Measurements from ENCODE around the gene FXYD2.

Gene FXYD2

DNA sequence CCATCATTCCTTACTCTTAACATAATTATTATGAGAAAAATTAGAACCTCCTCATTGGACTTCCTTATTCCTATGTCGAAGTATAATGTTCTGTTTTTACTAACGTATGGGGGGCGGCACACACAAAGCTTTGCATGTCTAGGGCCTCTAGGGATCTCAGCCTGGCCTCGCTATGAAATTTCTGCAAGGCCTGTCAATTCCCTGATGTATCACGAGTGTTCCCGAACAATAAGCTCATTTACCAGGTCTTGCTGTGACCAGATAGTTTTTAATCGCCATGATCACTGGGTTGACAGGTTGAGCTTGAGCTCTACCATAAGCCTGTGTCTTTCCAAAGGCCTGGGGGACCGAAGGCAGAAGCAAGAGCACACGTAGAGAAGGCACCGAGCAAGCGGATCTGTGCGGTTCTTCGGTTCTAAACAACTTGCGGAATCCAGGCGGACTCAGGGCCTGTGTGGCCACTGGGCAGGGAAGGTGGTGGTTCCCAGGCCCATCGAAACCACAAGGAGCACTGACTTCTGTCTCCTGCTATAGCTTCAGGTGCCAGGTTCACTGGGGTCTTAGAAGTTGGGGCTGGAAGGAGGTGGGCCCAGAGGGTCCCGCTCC, 10.4 kb upstream of the FXYD2 start:
- DNase-seq: no peak

DNA sequence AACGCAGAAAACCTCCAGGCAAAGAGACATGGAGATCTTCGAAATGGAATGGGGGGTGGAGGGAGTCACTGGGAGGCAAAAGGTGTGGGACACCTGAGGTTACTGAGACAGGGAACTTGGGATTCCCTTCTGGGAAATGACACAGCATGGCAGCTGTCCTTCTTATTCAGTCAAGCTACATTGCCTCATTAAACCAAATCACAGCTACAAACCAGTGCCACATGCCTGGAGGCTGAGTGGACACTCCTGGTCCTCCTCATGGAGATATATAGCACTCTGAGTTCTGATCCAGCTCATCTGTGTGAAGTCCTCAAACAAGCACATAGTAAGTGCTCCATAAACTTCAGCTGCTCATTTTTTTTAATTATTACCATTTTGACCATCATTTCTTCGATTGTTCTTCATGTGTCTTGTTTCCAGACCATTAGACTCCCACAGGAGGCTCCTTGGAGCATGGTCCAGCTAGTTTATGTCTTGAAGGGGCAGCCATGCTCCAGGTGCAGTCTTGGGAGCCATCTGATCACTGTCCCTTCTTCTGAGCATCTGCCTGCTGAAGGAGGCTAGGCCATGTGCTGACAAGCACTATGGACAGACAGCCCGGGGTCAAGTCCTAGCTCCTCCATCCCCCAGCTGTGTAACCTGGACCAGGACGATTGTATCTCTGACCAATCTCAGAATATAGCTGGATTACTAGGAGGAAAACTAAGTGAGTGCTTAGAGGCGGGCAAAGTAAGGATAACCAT, 9.7 kb upstream of the FXYD2 start:
- DNase-seq: no peak

DNA sequence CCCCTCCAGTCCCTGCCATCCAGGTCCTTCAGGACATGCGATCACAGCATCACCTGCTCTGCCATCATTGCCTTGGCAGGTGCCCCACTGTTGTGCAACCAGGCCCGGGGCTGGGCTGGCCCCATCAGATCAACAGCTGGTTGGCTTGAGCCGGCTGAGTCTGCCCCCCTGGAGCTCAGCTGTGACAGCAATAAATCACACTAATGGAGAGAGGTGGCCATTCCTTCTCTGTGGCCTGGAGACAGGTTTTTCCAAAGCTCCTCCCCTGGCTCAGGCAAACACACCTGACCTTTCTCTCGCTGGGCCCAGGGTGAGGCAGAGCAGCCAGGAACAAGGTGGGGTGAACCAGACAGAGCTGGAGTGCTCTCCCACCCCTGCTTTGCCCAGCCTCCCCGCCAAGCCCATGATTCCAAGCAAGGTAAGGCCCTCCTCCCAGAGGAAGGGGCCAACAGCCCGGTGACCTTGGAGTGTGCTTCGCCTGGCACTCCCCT, 8.9 kb upstream of the FXYD2 start:
- peak; percentile 100 for DNase-seq

DNA sequence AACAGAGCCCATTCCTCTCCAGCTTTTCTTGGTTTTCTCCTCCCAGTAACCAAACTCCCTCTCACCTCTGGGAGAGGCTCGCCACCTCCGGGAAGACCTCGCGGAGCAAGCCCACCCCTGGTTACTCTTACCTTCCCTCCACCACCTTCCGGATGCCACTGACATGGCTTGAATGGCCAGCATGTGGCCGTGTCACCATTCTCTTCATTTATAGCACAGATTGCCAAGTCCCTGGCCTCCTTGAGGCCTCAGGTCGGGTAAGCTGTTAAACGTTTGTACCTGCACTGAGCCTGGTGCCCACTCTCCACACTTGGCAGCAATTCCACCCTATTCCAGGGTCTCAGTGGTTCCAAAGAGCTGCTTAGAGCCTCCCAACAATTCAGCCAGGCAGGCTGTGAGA, 8.0 kb upstream of the FXYD2 start:
- DNase-seq: no peak

DNA sequence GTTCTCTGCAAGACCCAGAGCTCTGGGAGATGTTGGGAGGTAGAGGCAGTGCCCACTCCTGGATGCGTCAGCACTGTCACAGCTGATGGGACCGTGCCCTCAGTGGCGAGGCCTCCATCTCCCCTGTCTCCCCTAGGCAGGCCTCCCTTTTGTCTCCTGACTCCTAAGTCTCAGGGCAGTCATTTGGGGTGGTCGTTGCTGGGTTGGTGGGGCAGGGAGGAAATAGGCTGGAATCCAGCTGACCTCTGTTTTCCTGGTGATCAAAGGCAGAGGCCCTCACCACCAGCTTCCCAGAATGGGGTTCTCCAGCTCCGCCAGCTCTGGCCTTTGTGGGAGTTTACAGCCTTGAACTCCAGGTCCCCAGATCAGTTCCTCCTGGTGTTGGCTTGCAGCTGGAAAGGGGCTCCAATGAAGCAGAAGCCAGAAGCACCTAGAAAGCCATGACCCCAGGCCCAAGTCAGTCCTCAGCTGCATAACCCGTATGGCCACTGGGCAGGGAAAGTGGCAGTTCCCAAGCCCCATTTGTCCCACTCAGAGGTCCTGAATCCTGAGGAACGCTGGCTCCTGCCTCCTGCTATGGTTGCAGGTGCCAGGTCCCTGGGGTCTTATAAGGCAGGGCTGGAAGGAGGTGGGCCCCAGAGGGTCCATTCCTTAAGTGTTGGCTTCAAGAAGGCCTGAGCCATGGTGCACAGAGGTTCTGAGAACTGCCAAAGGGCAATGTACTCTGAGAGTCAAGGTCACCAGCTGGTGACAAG, 7.3 kb upstream of the FXYD2 start:
- no peak for DNase-seq

DNA sequence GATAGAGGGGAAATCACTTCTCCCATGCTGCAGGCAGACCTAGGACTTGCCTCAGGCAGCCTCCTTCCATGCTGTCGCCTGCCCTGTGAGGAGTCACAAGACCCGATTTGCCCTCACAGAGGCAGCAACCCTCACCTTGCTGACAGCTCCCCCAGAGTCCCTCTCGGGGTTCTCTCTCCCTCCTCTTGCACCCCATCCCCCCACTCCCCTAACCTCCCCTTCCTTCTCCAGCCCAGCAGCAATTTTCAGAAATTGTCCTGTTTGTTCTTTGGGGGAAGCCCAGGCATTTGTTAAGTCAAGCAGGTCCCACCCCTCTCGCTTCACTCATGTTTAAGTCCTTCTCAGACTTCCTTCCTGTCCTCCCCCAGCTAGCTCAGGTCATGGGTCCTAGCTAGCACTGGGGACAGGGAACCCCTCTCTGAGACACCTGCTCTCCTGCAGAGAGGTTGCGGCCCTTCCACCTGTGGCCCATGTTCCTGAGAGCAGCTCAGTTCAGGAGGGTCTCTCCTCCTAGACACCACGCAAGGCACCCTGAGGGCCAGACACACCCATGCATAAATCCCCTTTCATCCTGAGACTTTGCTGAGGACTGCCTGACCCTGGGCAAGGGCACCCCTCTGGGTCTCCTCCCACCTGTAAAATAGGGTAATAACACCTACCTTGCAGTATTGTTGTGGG, 6.3 kb upstream of the FXYD2 start:
- DNase-seq: no peak

DNA sequence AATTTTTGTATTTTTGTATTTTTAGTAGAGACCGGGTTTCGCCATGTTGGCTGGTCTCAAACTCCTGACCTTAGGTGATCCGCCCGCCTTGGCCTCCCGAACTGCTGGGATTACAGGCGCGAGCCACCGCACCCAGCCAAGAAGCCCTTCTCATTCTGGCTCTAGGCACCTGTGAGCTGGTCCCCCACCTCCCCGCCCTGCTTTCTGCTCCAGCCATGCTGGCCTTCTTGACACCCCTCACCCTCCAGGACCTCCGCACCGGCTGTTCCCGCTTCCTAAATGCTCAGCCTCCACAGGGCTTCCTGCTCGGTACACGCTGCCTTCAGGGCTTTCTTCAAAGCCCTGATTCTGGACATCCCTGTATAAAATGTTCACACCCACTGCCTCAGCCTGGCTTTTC, 5.5 kb upstream of the FXYD2 start:
- DNase-seq: no peak

DNA sequence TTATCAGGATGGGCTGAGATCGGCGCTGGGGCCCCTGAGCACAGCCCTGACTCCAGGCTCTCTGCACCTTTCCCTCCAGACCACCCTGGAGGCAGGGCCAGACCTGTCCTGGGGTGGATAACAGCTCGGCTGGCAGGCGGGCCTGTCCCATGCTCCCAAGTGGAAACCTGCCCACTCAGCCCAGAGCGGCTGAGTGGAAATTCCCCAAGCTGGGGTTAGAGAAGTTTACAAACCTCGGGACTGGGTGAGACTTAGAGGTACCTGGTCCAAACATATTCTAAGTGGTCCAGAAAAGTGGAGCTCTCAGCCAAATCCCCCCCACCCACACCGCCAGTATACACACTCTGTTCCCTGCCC, 4.8 kb upstream of the FXYD2 start:
- DNase-seq: no peak

DNA sequence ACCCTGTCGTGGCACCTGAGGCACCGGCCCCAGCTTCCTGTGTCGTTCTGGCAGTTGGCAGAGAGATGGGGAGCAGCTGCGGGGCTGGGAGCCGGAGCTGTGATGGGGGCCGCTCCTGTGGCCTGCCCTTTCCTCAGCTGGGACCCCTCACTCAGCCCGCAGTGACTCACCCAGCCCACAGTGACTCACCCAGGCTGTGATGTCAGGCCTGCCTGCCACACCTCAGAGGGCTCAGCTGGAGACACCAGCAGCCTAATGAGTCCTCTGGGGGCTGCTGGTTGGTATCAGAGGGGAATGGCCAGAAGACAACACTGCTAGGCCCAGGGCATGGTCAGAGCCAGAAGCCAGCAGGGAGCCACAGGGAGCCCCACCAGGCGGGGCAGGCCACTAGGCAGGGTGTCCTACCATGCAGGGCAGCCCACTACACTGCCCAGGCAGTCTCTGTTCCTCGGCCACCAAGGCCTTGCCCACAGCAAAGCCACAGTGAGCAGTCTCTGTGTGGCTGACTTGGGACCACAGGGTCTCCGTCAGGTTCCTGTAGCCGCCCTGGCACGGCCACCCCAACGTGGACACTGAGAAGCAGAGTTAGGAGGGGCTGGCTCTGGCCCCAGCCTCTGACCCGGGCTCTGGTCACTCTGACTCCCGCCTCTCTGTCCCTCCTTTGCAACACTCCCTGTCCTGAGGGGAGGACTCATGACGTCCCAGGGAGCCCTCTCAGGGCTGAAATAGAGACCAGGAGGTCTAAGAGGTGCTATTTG, 4.2 kb upstream of the FXYD2 start:
- no peak for DNase-seq

DNA sequence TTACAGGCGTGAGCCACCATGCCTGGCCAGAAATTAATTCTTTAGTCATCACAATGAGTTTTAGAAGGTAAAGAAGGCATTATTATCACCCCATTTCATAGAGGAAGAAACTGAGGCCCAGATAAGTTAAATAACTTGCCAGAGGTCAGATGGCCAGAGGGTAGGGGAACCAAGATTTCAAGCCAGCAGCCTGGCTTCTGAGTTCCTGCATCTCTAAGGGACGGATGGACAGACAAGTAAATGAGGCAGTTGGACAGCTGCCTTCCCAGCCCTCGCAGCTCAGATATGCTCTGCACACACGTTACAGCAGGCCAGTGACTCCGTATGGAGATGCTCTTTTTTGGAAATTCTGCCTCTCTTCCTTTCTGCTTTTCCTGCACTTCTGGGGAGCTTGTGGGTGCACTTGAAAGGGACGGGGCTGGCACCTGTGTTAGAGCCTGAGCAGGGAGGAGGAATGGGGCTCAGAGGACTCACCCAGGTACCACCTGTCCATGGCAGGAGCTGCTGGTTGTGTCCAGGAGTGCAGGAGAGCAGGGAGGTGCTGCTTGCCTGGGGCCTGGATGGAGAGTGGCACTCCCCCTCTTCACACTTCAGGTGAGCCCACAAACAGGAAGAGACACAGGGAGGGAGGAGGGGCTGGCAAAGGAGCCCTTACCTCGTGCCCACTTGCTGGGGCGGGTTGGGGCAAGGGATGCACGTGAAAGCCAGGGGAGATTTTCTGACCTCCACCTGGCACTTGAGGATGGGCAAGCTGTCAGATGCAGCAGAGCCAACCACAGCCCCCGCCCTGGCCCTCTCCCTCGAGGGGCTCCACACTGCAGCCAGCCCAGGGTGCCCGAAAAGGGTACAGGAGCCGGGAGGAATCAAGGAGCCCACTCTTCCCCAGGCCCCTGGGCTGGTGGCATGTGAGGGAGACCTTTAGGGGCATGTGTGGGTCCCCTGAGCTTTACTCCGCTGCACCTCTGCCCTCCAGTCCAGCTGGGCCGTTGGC, 3.3 kb upstream of the FXYD2 start:
- no peak for DNase-seq

DNA sequence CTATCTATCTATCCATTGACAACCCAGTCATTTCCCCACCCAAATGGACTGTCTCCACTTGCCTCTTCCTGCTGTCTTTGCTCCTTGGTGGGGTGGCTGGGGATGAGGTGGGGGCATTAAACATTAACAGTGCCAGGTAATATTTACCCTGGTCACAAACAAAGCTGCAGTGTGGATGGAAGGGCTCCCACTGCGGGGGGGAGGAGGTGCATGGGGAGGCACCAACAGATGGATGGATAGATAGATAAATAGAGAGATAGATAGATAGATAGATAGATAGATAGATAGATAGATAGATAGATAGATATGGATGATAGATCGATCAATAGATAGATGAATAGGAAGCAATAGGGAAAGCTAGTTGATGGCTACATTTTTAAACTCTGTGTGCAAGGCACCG, 2.3 kb upstream of the FXYD2 start:
- no peak for DNase-seq

DNA sequence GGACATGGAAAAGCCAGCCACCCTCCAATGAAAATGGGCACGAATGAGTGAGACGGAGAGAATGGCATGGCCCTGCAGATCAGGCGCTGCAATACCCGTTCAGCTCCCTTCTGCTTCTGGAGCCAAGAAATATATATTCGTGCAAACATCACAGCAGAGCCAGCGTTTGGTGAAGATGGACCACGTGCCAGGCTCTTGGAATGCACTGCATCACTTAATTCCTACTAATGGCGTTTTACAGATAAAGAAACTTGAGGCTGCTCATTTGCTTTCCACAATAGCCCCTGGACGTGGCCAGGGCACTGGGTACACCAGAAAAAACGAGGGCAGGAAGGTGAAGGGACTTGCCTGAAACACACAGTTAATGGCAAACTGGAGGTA, 1.6 kb upstream of the FXYD2 start:
- DNase-seq: no peak

DNA sequence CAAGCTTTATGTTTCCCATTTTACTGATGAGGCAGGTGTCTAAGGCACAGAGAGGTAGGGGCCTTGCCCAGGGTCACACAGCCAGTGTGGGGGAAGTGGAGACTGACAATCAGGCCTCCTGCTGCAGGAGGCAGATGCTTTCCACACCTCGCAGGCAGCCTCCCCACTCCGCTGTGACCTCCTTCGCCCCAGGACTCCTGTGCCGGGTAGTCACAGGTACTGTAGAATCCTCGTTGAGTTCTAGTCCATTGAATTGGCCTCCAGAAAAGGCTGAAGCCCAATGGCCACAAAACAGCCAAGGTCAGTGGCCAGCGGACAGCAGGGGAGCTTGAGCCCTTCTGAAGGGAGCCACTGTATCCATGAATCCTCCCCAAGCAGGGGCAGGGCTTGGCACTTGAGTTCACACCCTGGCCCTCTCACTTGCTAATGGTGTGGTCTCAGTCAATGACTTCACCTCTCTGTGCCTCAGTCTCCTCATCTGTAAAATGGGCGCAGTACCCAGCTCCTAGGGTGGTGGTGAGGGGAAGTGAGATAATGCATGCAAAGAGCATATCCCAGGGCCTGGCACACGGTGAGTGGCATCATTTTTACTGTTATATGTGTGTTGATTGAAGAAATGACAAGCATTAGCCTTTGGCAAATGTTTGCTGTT, 1.1 kb upstream of the FXYD2 start:
- no peak for DNase-seq

DNA sequence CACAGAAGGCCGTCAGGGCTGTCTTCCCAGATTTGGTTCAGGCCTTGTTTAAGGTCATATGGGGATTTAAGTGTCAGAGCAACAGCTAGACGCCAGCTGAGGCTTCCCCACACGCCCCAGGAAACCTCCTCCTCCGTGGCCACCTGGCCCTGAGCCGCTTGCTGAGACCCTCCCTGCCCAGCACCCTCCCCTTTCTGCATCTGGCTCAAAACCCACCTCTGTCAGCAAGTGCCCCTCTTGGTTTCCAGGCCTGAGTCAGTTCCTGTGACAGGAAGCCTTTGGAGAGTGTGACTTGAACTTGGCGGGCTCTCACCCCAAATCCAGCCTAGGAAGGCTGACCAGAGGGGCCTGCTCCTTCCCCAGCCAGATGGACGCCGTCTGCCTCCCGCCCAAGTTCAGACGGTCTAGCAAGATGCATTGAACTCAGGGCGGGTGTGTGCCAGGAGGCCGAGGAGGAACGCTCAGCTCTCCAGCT, 561 bp downstream of the FXYD2 start:
- no peak for DNase-seq

DNA sequence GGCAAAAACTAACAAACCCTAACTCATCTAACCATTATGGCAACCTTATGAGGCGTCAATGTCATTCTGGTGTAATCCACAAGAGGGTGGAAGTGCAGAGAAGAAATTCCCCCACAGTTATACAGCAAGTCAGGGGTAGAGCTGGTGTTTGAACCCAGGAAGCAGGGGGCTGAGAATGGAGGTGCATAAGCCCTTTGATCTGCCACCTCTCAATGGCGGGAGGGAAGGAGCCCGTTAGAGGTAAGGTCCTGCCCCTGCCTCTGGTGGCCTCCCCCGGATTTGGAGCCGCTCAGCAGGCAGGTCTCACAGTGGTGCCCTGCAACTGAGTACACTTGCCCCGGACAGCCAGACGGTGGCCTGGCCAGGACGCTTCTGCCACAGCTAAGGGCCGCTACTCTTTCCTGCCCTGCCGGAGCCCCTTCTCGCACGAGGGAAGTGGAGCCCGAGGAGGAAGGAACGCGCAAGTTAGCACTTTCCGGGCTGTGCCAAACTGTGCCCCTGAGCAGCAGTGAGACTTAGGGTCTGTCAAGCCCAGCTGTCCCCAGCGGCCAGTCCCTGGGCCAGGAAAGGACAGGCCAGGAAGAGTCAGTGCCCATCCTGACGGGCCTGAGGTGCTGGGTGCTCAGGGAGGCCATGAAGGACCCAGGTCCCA, 1.1 kb downstream of the FXYD2 start:
- DNase-seq: no peak

DNA sequence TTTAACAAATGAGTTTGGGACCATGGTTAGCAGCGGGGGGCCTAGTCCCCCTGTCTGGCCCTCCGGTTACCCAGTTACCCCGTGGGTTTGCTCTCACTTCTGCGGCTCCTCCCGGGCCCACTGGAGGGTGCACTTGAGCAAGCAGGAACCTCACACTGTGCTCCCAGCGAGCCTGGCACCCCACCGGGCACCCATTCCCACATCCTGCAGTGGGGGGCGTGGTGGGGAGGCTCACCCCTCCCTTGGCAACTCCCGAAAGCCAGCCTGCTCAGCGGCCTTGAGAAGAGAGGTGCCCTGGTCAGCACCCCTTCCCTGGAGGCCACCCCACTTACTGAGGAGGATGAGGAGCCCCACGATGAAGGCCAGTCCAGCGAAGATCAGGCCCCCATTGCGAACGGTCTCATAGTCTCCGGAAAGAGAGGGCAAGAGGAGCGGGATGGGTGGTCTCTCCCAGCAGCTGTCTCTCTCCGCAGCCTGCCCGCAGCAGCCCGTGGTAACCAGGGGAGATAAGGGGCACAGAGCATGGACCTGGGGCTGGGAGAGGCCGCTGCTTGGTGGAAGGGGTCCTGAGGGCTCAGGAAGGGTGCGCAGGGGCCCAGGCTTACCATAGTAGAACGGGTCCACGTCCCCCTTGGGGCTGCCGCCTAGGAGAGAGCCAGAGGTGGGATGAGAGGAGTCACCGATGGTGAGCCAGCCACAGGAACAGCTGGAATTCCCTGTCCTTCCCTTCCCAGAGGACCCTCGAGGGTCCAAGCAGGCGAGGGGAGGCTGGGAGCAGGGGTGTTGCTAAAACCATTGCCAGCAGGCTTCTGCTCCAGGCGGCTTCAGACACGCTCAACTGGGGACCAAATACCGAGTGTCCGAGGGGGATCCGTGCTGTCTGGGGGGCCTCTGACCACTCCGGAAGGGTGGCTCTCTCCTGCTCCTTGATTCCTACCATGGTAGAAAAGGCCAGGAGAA, 2.2 kb downstream of the FXYD2 start:
- DNase-seq: no peak

DNA sequence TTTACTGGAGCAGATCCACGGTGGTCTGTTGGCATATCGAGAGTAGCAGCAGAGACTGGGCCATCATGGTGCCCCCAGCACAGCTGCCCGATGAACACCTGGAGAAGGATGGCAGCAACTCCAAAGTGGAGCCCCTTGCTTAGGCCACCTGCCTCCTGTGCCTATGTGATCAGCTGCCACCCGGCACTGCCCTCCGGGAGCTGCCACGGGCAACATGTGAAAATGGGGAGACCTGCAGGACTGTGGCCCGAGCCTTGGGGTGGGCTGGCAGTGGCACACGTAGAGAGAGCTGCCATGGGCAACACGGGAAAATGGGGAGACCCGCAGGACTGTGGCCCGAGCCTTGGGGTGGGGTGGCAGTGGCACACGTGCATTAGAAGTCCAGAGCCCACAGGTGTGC, 3.1 kb downstream of the FXYD2 start:
- no peak for DNase-seq

DNA sequence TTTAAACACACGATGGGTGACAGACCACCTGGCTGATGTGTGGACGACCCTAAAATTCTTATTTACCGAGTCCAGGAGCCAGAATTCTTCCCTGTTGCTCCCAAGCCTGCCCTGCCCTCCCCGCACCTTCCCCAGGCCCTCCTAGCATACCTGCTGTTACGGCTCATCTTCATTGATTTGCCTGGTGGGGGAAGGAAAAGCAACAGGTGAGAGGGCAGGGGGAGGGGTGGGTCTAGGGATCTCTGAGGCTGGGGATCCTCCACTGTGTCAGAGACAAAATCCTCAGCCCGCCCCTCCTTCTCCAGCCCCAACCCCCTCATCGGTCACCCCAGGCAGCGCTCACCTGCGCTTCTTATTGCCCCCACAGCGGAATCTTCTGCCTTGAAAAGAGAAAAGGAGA, 4.0 kb downstream of the FXYD2 start:
- no peak for DNase-seq

DNA sequence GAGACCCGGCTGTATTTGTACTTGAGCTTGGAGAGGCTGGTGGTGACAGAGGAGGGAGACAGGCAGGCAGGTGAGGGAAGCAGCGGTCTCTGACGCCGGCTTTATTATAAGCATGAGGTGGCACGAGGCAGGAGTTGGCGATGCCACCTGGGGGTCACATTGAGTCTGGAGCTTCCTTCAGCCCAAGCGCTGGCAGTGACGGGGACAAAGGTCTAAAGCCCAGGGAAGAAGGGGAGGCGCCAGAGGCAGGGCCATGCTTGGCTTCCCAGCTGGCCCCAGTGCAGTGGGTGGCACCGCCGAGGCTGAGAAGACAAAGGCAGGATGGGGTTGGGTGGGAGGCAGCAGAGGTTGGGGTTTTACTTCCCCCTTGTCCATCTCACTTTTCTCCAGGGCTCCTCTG, 4.5 kb downstream of the FXYD2 start:
- peak; percentile 93 for DNase-seq

Measured in NCI-H1105 (cell line).